GM21737 (cell line): Measurements from ENCODE around the gene CALHM5.
"Not testable (repeated sequence)": the region's sequence is repeated elsewhere in the genome, so short reads cannot be mapped to it uniquely, and the experiment has no call there.

Source experiments
- ATAC-seq: cut with Tn5 transposase; IDR thresholded peaks from one replicate; pipeline ENCODE4 v1.9.1; 2021; ENCODE audit warnings: mild to moderate bottlenecking, moderate library complexity; ENCODE audit not compliant: unreplicated experiment

CALHM5 gene

GRCh38 chr6:116511424-116512110 is at the start of gene CALHM5:
CALHM5 (plus strand) TSS chr6:116511639; CDS start chr6:116511697, 58 bp downstream.
- no peak for ATAC-seq

GRCh38 chr6:116461932-116462885 is 49.2 kb upstream of the CALHM5 start:
- ATAC-seq: peak; percentile 80

- no peak for ATAC-seq
These were observed 48.1 kb upstream of the CALHM5 start for GRCh38 chr6:116463301-116463700.

- ATAC-seq: no peak
These were observed 46.2 kb upstream of the CALHM5 start for GRCh38 chr6:116465246-116465645.

- ATAC-seq: no peak
These were observed 44.3 kb upstream of the CALHM5 start for GRCh38 chr6:116467096-116467495.

GRCh38 chr6:116467514-116467913 is 43.9 kb upstream of the CALHM5 start:
- ATAC-seq: no peak

- ATAC-seq: no peak
These were observed 43.1 kb upstream of the CALHM5 start for GRCh38 chr6:116468293-116468692.

GRCh38 chr6:116471531-116471930 is 39.9 kb upstream of the CALHM5 start:
- ATAC-seq: no peak

- ATAC-seq: no peak
These were observed 38.7 kb upstream of the CALHM5 start for GRCh38 chr6:116472706-116473105.

- ATAC-seq: no peak
These were observed 36.3 kb upstream of the CALHM5 start for GRCh38 chr6:116475141-116475540.

- peak; percentile 100 for ATAC-seq
These were observed 35.3 kb upstream of the CALHM5 start for GRCh38 chr6:116476002-116476678.

- no peak for ATAC-seq
These were observed 28.7 kb upstream of the CALHM5 start for GRCh38 chr6:116482780-116483179.

- ATAC-seq: no peak
These were observed 27.8 kb upstream of the CALHM5 start for GRCh38 chr6:116483616-116484015.

- ATAC-seq: no peak
These were observed 25.8 kb upstream of the CALHM5 start for GRCh38 chr6:116485559-116486184.

GRCh38 chr6:116491610-116492330 is 19.7 kb upstream of the CALHM5 start:
- ATAC-seq: no peak

- ATAC-seq: no peak
These were observed 18.9 kb upstream of the CALHM5 start for GRCh38 chr6:116492331-116493067.

- not testable (repeated sequence) for ATAC-seq
These were observed 16.3 kb upstream of the CALHM5 start for GRCh38 chr6:116495161-116495560.

- ATAC-seq: no peak
These were observed 14.2 kb upstream of the CALHM5 start for GRCh38 chr6:116497113-116497676.

- no peak for ATAC-seq
These were observed 10.4 kb upstream of the CALHM5 start for GRCh38 chr6:116500969-116501433.
